DMS153 (cell line): Measurements from ENCODE around the gene OLFML2A.

Experiments
- DNase-seq: peaks from one replicate; lab custom pipeline; 2025; lab: John Stamatoyannopoulos, UW

Gene OLFML2A

DNA sequence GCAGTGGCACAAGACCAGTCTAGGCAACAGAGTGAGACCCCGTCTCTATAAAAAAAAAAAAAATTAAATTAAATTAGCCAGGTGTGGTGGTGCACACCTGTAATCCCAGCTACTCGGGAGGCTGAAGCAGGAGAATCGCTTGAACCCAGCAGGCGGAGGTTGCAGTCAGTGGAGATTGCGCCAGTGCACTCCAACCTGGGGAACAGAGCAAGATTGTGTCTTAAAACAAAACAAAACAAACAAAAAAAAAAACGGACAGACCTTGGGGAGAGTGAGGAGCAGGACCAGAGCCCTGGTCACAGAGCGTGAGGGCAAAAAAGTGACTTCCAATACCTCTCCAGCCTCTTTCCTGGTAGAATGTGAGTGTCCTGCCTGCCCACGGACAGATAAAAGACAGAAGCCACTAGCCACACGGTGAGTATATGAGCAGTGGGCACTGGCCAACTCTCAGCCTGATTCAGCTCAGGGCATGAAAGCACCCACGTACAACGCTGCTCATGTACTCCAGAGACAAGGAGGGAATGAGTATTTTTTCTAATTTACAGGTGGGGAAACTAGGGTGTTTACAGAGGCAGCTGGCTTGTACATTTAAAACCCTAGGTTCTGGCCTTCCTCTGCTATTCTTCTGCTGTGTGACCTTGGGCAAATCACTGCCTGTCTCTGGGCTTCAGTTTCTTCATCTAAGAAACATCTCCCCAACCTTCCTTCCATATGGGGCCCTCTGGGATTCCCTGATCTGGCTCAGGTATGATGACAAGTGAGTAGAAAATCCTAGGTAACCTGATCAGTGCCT lies 1.8 kb downstream of the OLFML2A start:
- DNase-seq: no peak

DNA sequence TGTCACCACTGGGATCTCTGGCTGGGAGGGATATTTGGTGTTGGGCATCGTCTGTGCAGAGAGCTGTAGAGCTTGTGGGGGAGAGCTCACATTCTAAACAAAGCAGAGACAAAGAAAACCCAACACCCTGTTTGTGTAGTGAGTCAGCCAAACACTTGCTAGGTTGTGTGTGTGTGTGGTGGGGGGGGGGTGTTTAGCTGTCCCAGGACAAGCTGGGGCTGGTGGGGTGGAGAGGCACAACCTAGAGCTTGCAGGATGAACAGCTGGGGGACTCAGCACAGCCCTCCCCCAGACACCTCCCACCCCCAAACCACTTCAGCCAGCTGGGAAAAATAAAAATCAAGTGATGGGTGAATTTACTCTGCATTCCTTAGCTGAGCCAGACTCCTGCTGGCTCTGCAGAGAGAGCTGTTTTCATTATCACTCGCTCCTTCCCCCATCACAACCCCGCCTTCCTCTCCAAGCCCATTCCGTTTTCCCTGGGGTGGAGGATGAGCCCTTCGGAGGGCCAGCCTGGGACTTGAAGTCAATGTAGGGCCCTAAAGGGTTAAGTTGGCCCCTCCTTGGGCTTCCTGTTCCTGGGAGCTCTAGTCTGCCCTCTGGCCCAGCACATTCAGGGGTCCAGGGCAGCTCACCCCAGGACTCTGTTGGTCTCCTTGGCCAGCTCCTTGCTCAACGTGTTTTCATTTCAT lies 2.6 kb downstream of the OLFML2A start:
- peak; percentile 16 for DNase-seq

DNA sequence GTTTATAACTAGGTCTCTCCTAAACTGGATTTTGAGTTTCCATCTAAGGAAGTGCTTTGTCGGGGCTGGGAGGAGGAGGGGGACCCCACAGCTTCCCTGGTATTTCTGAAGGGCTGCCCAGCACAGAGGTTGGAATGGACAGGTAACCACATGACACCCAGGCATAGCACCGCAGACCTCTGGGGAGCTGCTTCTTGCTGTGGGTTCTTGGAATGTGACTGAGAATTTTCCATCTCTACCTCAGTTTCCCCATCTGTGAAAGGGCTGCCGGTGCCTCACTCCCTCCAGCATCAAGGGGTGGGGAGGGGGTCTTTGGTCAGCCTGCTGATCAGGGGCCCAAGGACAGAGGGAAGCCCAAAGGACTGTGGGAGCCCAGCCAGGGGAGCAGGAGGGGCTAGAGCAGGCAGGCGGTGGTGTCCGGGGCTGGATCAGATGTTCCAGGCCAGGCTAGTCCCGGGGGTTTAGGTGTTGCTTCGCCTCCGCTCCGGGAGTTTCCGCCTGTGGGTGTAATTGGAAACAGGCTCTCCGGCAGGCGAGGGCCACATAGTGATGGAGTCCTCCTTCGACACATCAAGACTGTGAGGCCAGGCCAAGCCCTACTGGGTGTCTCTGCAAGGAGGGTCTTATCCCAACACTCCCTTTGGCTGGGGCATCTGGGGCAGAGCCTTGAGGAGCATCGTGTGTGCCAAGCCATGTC lies 3.3 kb downstream of the OLFML2A start:
- no peak for DNase-seq

DNA sequence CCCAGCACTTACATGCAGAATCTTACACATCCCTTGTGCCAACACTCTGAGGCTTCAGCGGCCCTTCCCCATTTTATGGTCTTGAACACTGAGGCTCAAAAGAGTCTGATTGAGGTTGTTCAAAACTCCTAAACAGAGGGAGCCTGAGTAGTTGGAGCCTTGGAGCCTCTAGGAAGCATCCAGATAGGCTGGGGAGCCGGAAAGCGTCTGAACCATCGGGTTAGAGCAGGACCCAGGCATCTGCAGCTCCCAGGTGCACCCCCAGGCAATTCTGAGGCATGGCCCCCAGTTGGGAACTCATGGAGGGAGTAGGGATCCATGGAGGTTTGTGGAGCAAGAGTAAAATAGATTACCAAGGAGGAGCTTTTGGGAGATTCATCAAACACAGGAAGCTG lies 3.8 kb downstream of the OLFML2A start:
- DNase-seq: no peak

DNA sequence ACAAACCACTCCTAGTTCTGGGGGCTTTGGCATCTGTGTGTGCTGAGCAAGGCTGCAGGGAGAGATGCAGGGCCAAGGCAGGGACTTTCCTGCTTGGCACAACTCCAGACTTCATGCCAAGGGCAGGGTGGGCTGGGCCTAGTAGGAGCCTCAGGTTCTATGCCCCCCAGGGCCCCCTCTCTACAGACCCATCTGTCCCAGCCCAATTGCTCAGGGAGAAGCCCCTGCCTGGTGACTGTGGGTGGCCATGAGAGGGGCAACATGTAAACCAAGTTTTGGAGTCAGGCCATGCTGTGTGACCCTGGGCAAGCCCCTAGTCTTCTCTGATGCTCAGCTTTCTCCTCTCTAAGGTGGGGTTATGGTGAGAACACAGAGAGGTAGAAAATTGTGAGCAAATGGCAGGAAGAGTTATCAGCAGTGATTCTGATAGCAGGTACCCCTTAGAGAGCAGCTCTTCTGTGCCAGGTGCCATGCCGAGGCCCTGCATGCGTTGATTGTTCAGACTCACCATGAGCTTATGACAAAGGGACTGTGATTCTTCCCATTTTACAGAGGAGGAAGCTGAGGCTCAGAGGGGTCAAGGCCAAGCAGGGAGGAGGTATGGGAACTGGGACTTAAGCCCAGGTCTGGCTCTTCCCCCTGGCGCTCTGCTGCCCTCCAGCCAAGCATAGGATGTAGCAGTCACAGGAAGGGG lies 5.2 kb downstream of the OLFML2A start:
- DNase-seq: no peak

DNA sequence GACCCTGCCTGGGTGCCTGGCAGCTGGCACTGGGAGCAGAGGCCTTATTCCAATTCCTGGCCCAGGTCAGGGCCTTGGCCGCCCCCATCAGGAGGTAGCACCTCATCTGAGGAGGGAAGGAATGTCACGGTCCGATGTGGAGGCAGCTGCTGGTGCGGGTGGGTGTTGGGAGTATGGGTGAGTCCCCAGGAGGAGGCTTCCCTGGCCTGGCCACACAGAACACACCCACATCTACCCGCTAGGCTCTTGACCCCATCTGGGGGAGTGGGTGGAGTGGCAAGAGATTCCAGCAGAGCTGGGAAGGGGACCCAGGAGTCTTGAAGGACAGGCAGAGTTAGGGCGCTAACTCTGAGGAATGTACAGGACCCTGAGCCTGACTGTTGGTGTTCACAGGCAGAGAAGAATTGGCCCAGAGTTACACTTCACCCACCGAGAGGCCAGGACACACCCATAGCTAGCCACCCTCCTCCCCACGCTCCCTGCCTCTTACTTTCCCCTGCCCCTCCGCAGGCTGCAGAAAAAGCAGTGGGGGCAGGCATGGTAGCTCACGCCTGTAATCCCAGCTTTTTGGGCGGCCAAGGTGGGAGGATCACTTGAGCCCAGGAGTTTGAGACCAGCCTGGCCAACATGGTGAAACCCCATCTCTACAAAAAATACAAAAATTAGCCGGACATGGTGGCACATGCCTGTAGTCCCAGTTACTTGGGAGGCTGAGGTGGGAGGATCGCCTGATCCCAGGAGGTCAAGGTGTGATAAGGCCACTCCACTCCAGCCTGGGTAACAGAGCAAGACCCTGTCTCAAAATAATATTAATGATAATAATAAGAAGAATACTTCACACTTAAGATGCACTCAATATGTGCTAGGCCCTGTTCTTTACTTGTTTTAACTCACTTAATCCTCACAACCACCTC lies 6.0 kb downstream of the OLFML2A start:
- no peak for DNase-seq

DNA sequence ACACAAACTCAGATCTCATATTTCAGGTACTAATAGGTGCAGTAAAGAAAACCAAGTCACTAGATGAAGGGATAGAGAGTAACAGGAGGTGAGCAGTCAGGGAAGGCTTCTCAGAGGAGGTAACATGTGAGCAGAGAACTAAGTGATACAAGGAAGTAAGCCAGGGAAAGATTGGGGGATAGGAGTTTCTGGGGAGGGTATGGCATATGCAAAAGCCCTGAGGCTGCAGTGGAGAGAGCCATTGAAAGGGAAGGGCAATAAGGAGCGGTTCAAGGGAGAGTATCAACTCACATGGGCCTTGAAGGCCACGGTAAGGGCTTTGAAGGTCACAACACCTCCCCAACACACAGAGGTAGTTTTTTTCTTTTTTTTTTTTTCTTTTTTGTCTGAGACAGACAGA lies 6.9 kb downstream of the OLFML2A start:
- DNase-seq: no peak

DNA sequence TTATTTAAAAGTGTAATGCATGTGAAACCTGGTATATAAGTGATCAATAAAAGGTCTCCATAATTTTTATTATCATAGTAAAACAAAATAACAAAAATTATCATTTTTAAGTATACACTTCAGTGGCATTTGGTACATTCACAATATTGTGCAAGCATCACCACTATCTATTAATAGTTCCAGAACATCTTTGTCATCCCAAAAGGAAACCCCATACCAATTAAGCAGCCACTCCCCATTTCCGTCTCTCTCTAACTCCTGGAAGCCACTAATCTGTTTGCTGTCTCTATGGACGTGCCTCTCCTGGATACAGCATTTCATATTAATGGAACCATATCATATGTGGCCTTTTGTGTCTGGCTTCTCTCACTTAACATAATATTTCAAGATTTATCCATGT lies 7.6 kb downstream of the OLFML2A start:
- no peak for DNase-seq

DNA sequence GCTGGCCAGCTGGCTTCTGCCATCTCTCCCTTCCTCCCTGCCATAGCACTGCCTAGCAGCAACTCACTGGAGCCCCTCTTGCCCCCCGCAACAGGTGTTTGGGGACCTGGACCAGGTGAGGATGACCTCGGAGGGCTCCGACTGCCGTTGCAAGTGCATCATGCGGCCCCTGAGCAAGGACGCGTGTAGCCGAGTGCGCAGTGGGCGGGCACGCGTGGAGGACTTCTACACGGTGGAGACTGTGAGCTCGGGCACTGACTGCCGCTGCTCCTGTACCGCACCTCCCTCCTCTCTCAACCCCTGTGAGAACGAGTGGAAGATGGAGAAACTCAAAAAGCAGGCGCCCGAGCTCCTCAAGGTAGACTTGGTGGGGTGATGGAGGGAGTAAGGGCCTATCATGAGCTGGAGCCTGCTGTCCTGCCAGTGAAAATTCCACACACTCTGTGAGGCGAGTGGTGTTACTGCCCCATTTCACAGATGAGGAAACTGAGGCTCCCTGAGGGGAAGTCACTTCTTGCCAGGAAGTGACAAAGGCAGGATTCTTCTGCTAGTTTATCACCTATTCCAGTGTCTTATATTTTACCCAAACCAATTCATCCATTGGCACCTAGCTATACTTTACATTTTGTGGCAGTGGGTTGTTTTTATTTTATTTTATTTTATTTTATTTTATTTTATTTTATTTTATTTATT lies 10.1 kb downstream of the OLFML2A start:
- no peak for DNase-seq

DNA sequence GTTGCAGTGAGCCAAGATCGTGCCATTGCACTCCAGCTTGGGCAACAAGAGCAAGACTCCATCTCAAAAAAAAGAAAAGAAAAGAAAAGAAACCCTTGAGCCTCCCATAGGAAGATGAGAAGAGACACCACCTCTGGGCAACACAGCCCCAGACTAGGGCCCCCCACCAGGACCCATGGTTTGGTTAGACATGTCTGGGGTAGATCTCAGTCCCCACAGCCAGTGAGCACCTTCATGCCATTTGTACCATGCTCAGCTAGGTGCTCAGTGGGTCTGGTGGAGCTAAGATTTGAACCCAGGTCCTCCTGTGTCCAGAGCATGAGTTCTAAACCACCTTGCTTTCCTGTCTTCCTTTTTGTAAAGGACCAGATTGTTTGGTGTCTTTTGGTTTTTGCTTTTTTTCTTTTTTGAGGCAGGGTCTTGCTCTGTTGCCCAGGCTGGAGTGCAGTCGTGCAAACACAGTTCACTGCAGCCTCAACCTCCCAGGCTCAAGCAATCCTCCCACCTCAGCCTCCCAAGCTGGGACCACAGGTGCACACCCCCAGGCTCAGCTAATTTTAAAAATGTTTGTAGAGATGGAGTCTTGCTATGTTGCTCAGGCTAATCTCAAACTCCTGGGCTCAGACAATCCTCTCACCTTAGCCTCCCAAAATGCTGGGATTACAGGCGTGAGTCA lies 11.7 kb downstream of the OLFML2A start:
- DNase-seq: no peak

DNA sequence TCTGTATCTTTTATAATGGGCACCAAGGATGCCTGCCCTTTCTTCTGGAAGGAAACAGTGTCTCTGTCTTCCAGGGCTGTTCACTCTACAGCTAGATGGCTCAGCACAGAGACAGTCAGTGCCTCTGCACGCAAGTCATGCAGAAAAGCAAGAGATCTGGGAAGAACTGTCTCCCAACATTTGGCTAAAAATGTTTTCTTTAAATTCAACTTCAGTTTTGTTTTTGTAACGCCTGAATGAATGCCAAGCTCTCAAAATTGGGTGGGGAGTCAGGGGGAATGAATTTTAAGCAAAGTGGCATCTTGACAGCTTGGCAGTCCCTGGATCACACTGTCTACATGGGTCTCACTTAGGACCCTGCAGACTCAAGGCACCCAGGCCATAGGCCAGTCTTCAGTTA lies 12.6 kb downstream of the OLFML2A start:
- DNase-seq: no peak

DNA sequence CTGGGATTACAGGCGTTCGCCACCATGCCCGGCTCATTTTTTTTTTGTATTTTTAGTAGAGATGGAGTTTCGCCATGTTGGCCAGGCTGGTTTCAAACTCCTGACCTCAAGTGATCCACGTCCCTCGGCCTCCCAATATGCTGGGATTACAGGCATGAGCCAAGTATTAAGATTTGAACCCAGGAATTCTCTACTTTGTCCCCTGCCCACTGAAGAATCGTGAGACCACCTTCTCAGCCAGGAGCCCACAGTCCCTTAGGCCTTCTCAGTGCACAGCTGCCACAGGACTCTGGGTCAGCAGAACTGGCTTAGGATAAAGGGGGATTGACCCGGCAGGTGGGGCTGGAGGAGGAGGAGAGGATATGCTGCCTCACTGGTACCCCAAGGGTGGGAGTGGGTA lies 13.4 kb downstream of the OLFML2A start:
- no peak for DNase-seq

DNA sequence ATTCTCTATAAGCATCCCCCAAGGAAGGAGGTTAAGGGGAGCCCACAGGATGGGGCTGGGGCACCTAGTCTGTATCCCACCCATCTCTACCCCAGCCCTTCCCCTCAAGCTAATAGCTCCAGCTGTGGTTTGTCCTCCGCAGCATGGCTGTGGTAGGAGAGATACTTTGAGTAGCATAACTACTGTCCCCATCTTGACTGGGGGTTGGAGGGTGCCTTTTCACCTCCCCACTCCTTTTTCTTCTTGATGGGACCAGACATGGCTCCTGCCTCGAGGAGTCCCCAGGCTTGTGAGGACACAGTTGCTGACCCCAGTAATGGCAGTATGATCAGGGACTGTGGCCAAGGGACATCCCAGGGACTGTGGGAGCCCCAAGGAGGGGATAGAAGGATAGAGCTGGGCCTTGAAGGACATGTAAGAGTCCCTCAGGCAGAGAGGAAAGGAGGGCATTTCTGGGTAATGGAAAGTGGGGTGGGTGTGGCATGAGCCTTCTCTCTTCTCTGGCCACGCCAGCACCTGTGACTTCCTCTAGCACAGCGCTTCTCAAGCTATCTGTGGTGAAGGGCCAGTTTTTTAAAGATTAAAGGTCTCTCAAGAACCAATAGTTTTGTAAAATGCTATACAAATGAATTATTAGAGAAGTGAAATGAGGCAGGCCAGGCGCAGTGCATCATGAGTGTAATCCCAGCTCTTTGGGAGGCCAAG lies 14.0 kb downstream of the OLFML2A start:
- no peak for DNase-seq

DNA sequence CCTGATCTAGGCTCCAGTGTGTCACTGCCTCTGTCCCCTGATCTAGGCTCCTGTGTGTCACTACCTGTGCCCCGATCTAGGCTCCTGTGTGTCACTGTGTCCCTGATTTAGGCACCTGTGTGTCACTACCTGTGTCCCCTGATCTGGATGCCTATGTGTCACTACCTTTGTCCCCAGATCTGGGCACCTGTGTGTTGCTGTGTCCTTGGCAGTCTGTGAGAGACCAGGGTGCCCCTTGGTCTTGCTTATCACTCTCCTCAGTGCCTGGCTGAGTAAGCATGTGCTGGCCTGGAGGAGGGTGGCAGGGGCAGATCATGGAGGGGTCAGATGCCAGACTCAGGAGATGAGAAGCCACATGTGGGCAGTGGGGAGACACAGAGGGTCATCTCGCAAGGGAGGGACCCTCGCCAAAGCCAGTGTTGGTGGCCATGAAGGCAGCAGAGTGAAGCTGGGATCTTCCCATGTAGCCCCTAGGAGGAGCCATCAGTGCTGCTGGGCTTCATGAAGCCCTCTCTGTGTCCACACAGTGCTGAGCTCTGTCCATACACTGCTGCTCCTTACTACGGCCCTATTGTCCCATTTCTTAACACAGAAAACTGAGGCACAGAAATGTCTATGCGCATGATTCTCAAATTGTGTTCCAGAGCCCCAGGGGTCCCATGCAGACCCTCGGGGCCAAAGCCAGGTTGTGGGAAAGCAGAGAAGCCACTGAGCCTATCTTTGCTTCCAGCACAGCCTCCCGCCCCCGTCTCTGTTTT lies 15.5 kb downstream of the OLFML2A start:
- DNase-seq: no peak

DNA sequence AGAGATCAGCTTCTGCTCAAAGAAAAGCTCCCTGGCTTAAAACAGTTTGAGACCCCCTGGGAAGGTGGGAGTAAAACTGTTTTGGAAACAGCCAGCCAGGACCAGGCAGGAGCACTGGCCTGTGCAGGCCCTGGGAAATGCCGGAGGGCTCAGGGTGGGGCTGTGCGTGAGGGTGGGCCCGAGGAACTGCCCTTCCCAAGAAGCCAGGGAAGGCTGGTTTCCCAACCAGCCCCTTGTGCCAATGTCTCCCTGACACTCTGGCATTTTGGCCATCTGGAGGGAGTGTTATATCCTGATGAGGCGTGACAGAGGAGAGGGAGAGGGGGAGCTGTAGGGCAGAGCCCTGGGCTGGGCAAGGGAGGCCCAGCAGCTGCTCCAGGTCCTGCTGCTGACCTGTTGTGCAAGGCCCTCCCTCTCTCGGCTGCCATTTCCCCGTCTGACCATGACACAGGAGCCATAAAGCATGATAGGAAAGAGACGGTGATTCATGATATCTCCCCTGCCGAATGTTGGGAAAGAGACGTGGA lies 16.1 kb downstream of the OLFML2A start:
- DNase-seq: no peak

DNA sequence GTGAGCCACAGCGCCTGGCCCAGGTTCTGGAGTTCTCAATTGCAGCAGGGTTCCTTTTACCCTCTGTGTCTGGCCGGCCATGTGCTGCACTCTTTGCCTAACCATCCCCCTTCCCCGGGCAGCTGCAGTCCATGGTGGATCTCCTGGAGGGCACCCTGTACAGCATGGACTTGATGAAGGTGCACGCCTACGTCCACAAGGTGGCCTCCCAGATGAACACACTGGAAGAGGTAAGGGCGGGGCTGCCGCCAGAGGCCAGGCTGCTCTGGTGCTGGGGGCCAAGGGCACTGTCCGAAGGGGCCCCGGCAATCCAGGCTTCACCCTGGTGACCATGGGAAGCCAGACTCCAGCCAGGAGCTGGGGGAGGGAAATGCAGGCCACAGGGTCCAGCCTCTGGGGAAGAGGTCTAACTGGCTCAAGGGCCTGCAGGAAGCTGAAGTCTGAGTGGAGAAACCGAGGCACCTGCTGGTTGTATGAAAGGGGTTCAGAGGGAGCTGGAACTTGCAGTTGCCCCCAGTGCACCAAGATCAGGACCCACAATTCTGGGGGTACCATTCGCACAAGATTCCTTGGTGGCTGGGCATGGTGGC lies 18.1 kb downstream of the OLFML2A start:
- DNase-seq: peak; percentile 37

DNA sequence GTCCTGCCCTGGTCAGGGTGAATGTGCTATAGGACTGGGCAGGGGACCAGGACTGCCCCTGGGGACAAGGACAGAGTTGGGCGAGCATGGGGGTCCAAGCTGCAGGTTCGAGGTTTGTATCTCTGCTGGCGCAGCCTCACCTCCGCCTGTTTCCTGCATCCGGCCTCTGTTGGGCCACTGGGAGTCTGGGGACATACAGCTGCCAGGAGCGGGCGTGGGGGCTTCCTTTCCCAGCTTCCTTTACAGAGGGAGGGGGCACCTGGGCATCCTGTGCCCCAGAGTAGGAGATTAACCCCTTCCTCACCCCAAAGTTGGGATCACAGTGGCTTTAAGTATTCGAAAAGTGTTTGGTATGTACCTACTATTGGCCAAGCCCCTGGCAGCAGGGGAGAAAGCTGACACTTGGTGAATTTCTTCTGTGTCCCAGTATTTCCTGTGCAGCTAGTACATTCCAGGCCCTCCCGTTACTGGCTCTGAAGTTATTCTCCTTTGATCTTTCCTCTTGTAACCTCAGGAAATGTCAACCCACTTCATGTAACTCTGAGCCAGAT lies 19.0 kb downstream of the OLFML2A start:
- no peak for DNase-seq
